IMR-90 (cell line): ENCODE results near the gene RABEP2. TPM values are rescaled to one million over a fixed set of nuclear protein-coding genes. Genes with fewer than 3 reads are reported as not detected.
A peak's percentile ranks its signal among the peaks of the same experiment; 100 is the strongest.

Source experiments
- ATAC-seq: fragments of 200-7000 bp; cut with Tn5 transposase; 2 replicates; pipeline ENCODE4 v1.9.1; 2020; ENCODE audit warnings: low read depth, mild to moderate bottlenecking, moderate library complexity
- BruUV-seq: library from RNA; stranded (reverse); fragments of 400-500 nt; replicated peaks from 2 replicates; lab custom pipeline; 2021; lab: Mats Ljungman, UMichigan
- CTCF ChIA-PET: fragments of 300-600 bp; formaldehyde crosslinking; extraction: SDS; loops from one replicate; lab custom pipeline; 2021; ENCODE audit warnings: antibody characterized with exemption; lab: Yijun Ruan, JAX
- POLR2A ChIA-PET: fragments of 300-600 bp; sonication (Branson Sonifier 250); formaldehyde crosslinking; loops from one replicate; lab custom pipeline; 2022; ENCODE audit warnings: antibody characterized with exemption; ENCODE audit not compliant: unreplicated experiment; lab: Charles Lee
- DNase-seq: peaks from one replicate; pipeline ENCODE4 v3.0.0; 2013
- H2AFZ ChIP-seq: replicated peaks from 2 replicates; pipeline ENCODE3; 2013; ENCODE audit warnings: low read length, mild to moderate bottlenecking; ENCODE audit not compliant: poor library complexity
- H2AK5ac ChIP-seq: 2 replicates; pipeline ENCODE4 v1.6.1; 2013; ENCODE audit warnings: low read depth, low read length, inconsistent platforms
- H2AK9ac ChIP-seq: replicated peaks from 2 replicates; pipeline ENCODE3; 2013; ENCODE audit warnings: mild to moderate bottlenecking, low read depth, low read length, moderate library complexity; ENCODE audit not compliant: poor library complexity
- H2BK120ac ChIP-seq: 2 replicates; pipeline ENCODE4 v1.6.1; 2013; ENCODE audit warnings: low read depth, low read length, inconsistent platforms
- H2BK15ac ChIP-seq: 3 replicates; pipeline ENCODE4 v1.6.1; 2013; ENCODE audit warnings: low read depth, low read length, inconsistent platforms
- H2BK20ac ChIP-seq: 2 replicates; pipeline ENCODE4 v1.6.1; 2013; ENCODE audit warnings: low read depth, mild to moderate bottlenecking, inconsistent platforms, low read length, moderate library complexity
- H2BK5ac ChIP-seq: 2 replicates; pipeline ENCODE4 v1.6.1; 2013; ENCODE audit warnings: mild to moderate bottlenecking, low read depth, low read length, inconsistent platforms; ENCODE audit not compliant: poor library complexity, severe bottlenecking
- H3K14ac ChIP-seq: replicated peaks from 2 replicates; pipeline ENCODE4 v1.6.1; 2013; ENCODE audit warnings: low read depth, low read length, inconsistent platforms
- H3K18ac ChIP-seq: 2 replicates; pipeline ENCODE4 v1.6.1; 2013; ENCODE audit warnings: low read depth, low read length, control low read depth
- H3K23ac ChIP-seq: 2 replicates; pipeline ENCODE4 v1.6.1; 2013; ENCODE audit warnings: low read depth, low read length, inconsistent platforms
- H3K27ac ChIP-seq: 2 replicates; pipeline ENCODE4 v1.5.1; 2013; ENCODE audit warnings: mild to moderate bottlenecking, control low read depth, low read length; ENCODE audit not compliant: insufficient read depth
- H3K27me3 ChIP-seq: 2 replicates; pipeline ENCODE4 v1.6.1; 2013; ENCODE audit warnings: low read length; ENCODE audit not compliant: control insufficient read depth, insufficient read depth
- H3K36me3 ChIP-seq: 2 replicates; pipeline ENCODE4 v1.6.1; 2013; ENCODE audit warnings: low read length, mixed read lengths; ENCODE audit not compliant: control insufficient read depth, insufficient read depth
- H3K4ac ChIP-seq: 2 replicates; pipeline ENCODE4 v1.6.1; 2013; ENCODE audit warnings: low read depth, low read length, inconsistent platforms
- H3K4me1 ChIP-seq: 2 replicates; pipeline ENCODE4 v1.6.1; 2013; ENCODE audit warnings: low read length, mixed read lengths; ENCODE audit not compliant: control insufficient read depth, insufficient read depth
- H3K4me2 ChIP-seq: 2 replicates; pipeline ENCODE4 v1.6.1; 2013; ENCODE audit warnings: low read depth, mild to moderate bottlenecking, control low read depth, low read length, moderate library complexity
- H3K4me3 ChIP-seq: 2 replicates; pipeline ENCODE4 v1.5.1; 2013; ENCODE audit warnings: low read depth, mild to moderate bottlenecking, control low read depth, low read length, moderate library complexity; ENCODE audit not compliant: insufficient read depth
- H3K56ac ChIP-seq: 2 replicates; pipeline ENCODE4 v1.6.1; 2013; ENCODE audit warnings: low read length, inconsistent platforms; ENCODE audit not compliant: insufficient read depth; ENCODE audit errors: extremely low read depth
- H3K79me1 ChIP-seq, 2 experiments: 2 replicates each; pipeline ENCODE4 v1.6.1; 2013; ENCODE audit warnings: low read length in 2 of 2, inconsistent platforms in 1 of 2, low read depth in 1 of 2
- H3K9ac ChIP-seq: 2 replicates; pipeline ENCODE4 v1.6.1; 2013; ENCODE audit warnings: low read depth, low read length, control low read depth
- H3K9me1 ChIP-seq: 2 replicates; pipeline ENCODE4 v1.6.1; 2013; ENCODE audit warnings: low read length, inconsistent platforms; ENCODE audit not compliant: insufficient read depth
- H3K9me3 ChIP-seq: 2 replicates; pipeline ENCODE4 v1.6.1; 2013; ENCODE audit warnings: low read length; ENCODE audit not compliant: control insufficient read depth, insufficient read depth
- H4K20me1 ChIP-seq: 2 replicates; pipeline ENCODE4 v1.6.1; 2013; ENCODE audit warnings: low read length, inconsistent platforms; ENCODE audit not compliant: insufficient read depth
- H4K5ac ChIP-seq: 2 replicates; pipeline ENCODE4 v1.6.1; 2013; ENCODE audit warnings: mild to moderate bottlenecking, low read depth, low read length, control low read depth
- H4K8ac ChIP-seq, 2 experiments: 2 replicates each; pipeline ENCODE4 v1.6.1; 2013; ENCODE audit warnings: low read depth in 2 of 2, low read length in 2 of 2, control low read depth in 1 of 2, inconsistent platforms in 1 of 2
- H4K91ac ChIP-seq: 2 replicates; pipeline ENCODE4 v1.6.1; 2013; ENCODE audit warnings: low read depth, low read length, inconsistent platforms; ENCODE audit not compliant: insufficient read depth
- BHLHE40 ChIP-seq: fragments of 150-350 bp; IDR thresholded peaks from 2 replicates; pipeline ENCODE4 v1.6.1; 2016; ENCODE audit warnings: mild to moderate bottlenecking, low read depth, low read length
- CEBPB ChIP-seq: IDR thresholded peaks from 2 replicates; pipeline ENCODE4 v1.6.1; 2012; ENCODE audit warnings: low read depth, low read length, improper control_type of control experiment
- CTCF ChIP-seq: conservative IDR thresholded peaks from 2 replicates; pipeline ENCODE4 v1.5.1; 2012; ENCODE audit warnings: mild to moderate bottlenecking, low read depth, low read length, improper control_type of control experiment
- NFE2L2 ChIP-seq: fragments of 150-350 bp; IDR thresholded peaks from 2 replicates; pipeline ENCODE4 v1.6.1; 2016; ENCODE audit warnings: low read depth, mild to moderate bottlenecking, low read length
- RFX5 ChIP-seq: IDR thresholded peaks from 2 replicates; pipeline ENCODE4 v1.8.0; 2012; ENCODE audit warnings: low read depth, mild to moderate bottlenecking, low read length, moderate library complexity
- SMC3 ChIP-seq: fragments of 150-350 bp; IDR thresholded peaks from 2 replicates; pipeline ENCODE4 v1.6.1; 2016; ENCODE audit warnings: low read depth, mild to moderate bottlenecking, antibody characterized with exemption, low read length, moderate library complexity
- WGBS, 2 experiments: methylation state at CpG; one replicate each; pipeline versions ENCODE4 v1.1.5 to v1.1.7; 2013; ENCODE audit warnings: missing lambda C conversion rate in 2 of 2; ENCODE audit not compliant: insufficient read length in 1 of 2; ENCODE audit errors: extremely low coverage in 2 of 2; 5-methylcytosine and 5-hydroxymethylcytosine counted together
- dilution Hi-C: fragments of 300-500 bp; cut with HindIII; formaldehyde crosslinking; loops from one replicate; pipeline ENCODE4 v1.14.3; 2018; ENCODE audit warnings: low sequenced_read_pairs; ENCODE audit not compliant: unreplicated experiment
- in situ Hi-C: fragments of 300-500 bp; cut with MboI; formaldehyde crosslinking; loops from 3 replicates; pipeline ENCODE4 v1.14.3; 2019; ENCODE audit warnings: low sequenced_read_pairs, inconsistent platforms, mixed read lengths
- intact Hi-C: fragments of 100-400 bp; cut with micrococcal nuclease; formaldehyde crosslinking; loops from 2 replicates; pipeline ENCODE4 v1.10.0; 2022
- polyA plus RNA-seq, 3 experiments: library from polyadenylated mRNA; depleted of rRNA; stranded (reverse); fragments of >200 nt; gene quantifications; 2 replicates each; pipeline ENCODE4 v1.2.3, GENCODE V29; 2012; ENCODE audit warnings: low replicate concordance in 1 of 3
- total RNA-seq: library from RNA; depleted of rRNA; stranded (reverse); fragments of >200 nt; gene quantifications from 2 replicates; pipeline ENCODE4 v1.2.3, GENCODE V29; 2012

RABEP2 gene
- total and polyA plus RNA-seq, 2 of the 4 experiments (the other 2 are of a cell fraction): 12.2 to 20.0 TPM

- Histone ChIP-seq H2AK5ac (no peak overlapping the region), H3K4me2 (no peak overlapping the region), H3K14ac (no peak overlapping the region; the same call in 1 of the 2 replicates), H3K9me1 (no peaks in the 10 kb centered on the region), H3K36me3 (peaks cover 2% of the 10 kb centered on the region; the same call in 1 of the 2 replicates), H2BK120ac (no peak overlapping the region), H3K18ac (no peak overlapping the region), H3K4me3 (no peak overlapping the region), H2BK20ac (no peak overlapping the region), H2BK15ac (no peak overlapping the region), H3K79me1 (no peaks in the 10 kb centered on the region), H4K91ac (no peak overlapping the region; the same call in 1 of the 2 replicates), H3K23ac (no peak overlapping the region), H2AFZ (no peak overlapping the region), H2BK5ac (peak overlapping the region; percentile 5), H3K9me3 (no peaks in the 10 kb centered on the region), H3K4me1 (no peaks in the 10 kb centered on the region), H3K27me3 (no peaks in the 10 kb centered on the region), H3K4ac (no peak overlapping the region; the same call in 1 of the 2 replicates), H3K9ac (no peak overlapping the region), H3K27ac (no peak overlapping the region), H4K20me1 (no peaks in the 10 kb centered on the region), H3K56ac (no peak overlapping the region), H2AK9ac (no peak overlapping the region), H4K8ac (0 out of 4 replicates have a peak overlapping the region, but pooled peaks of 1 of the 2 experiments have one; percentile 33), H4K5ac (no peak overlapping the region)
- ChIA-PET POLR2A (no interaction called here), CTCF (no interaction called here)
- BruUV-seq: no TSS peak
- dilution Hi-C loops (no loop called here), intact Hi-C loops (no loop called here), in situ Hi-C loops (no loop called here)
- DNase-seq (no peak), ATAC-seq (no peak)
- WGBS, 2 experiments: 92% methylated on average over 4 of the region's 11 CpGs; no CpG with 5 or more reads in 1 of the 2 experiments
- TF ChIP-seq CEBPB: no peak
- TF ChIP-seq NFE2L2: no peak
- no peak for TF ChIP-seq BHLHE40
- TF ChIP-seq SMC3: no peak
- TF ChIP-seq RFX5: no peak
- TF ChIP-seq CTCF: no peak
Observed at GRCh38 chr16:28899882-28900590, 25.0 kb downstream of the RABEP2 start.
